PC-3 (cell line): ENCODE measurements around the gene SLC26A1. TPM values are rescaled to one million over a fixed set of nuclear protein-coding genes. Genes with fewer than 3 reads are reported as not detected.

Experiments used
- ATAC-seq: fragments of 200-7000 bp; cut with Tn5 transposase; 2 replicates; pipeline ENCODE4 v1.9.1; 2020; ENCODE audit warnings: mild to moderate bottlenecking, moderate library complexity
- BruUV-seq: library from RNA; stranded (reverse); fragments of 400-500 nt; replicated peaks from 2 replicates; lab custom pipeline; 2021; lab: Mats Ljungman, UMichigan
- CTCF ChIA-PET: fragments of 300-600 bp; sonication (Branson Sonifier 250); formaldehyde crosslinking; loops from one replicate; lab custom pipeline; 2022; ENCODE audit warnings: antibody characterized with exemption; lab: Charles Lee
- POLR2A ChIA-PET: fragments of 300-600 bp; sonication (Branson Sonifier 250); formaldehyde crosslinking; loops from one replicate; lab custom pipeline; 2022; ENCODE audit warnings: antibody characterized with exemption; ENCODE audit not compliant: unreplicated experiment; lab: Charles Lee
- DNase-seq: peaks from one replicate; pipeline ENCODE4 v3.0.0-alpha.2; 2015
- H2AFZ ChIP-seq: fragments of 300-600 bp; sonication (generic); 2 replicates; pipeline ENCODE4 v1.6.0; 2016; ENCODE audit warnings: antibody characterized with exemption, low read length
- H3F3A ChIP-seq: fragments of 300-600 bp; sonication (generic); one replicate; pipeline ENCODE4 v1.6.0; 2017; ENCODE audit warnings: antibody characterized with exemption, low read length, control low read depth, mild to moderate bottlenecking; ENCODE audit not compliant: unreplicated experiment
- H3K27ac ChIP-seq: fragments of 300-600 bp; sonication (generic); 2 replicates; pipeline ENCODE4 v1.5.1; 2016; ENCODE audit warnings: mild to moderate bottlenecking, low read length
- H3K27me3 ChIP-seq: fragments of 300-600 bp; sonication (generic); 2 replicates; pipeline ENCODE4 v1.6.1; 2016; ENCODE audit warnings: low read length, mixed read lengths
- H3K36me3 ChIP-seq: fragments of 300-600 bp; sonication (generic); 2 replicates; pipeline ENCODE4 v1.6.1; 2016; ENCODE audit warnings: low read depth, mixed run types, low read length, mixed read lengths
- H3K4me1 ChIP-seq: fragments of 300-600 bp; sonication (generic); 2 replicates; pipeline ENCODE4 v1.5.1; 2016; ENCODE audit warnings: low read length; ENCODE audit not compliant: insufficient read depth
- H3K4me2 ChIP-seq: fragments of 300-600 bp; sonication (generic); 2 replicates; pipeline ENCODE4 v1.6.0; 2016; ENCODE audit warnings: low read length
- H3K4me3 ChIP-seq: fragments of 300-600 bp; sonication (generic); 2 replicates; pipeline ENCODE4 v1.5.1; 2016; ENCODE audit warnings: mild to moderate bottlenecking, low read length, mixed read lengths
- H3K79me2 ChIP-seq: fragments of 300-600 bp; sonication (generic); 2 replicates; pipeline ENCODE4 v1.6.1; 2017; ENCODE audit warnings: low read length, mixed read lengths
- H3K9ac ChIP-seq: fragments of 300-600 bp; sonication (generic); 2 replicates; pipeline ENCODE4 v1.6.0; 2016; ENCODE audit warnings: mild to moderate bottlenecking, low read length
- H3K9me2 ChIP-seq: fragments of 300-600 bp; sonication (generic); replicated peaks from 2 replicates; pipeline ENCODE4 v1.6.1; 2016; ENCODE audit warnings: mixed run types, low read length, mixed read lengths
- H3K9me3 ChIP-seq: fragments of 300-600 bp; sonication (generic); 2 replicates; pipeline ENCODE4 v1.6.1; 2016; ENCODE audit warnings: low read length, mixed read lengths
- H4K20me1 ChIP-seq: fragments of 300-600 bp; sonication (generic); 2 replicates; pipeline ENCODE4 v1.6.1; 2016; ENCODE audit warnings: low read length, mixed read lengths
- CTCF ChIP-seq: fragments of 300-600 bp; sonication (generic); conservative IDR thresholded peaks from 2 replicates; pipeline ENCODE4 v1.5.1; 2017; ENCODE audit warnings: antibody characterized with exemption, low read depth, mild to moderate bottlenecking, low read length
- EZH2 ChIP-seq: fragments of 300-600 bp; sonication (generic); IDR thresholded peaks from one replicate; pipeline ENCODE4 v1.6.1; 2017; ENCODE audit warnings: antibody characterized with exemption, mild to moderate bottlenecking, low read length; ENCODE audit not compliant: unreplicated experiment
- EZH2phosphoT487 ChIP-seq: fragments of 300-600 bp; sonication (generic); IDR thresholded peaks from 2 replicates; pipeline ENCODE4 v1.6.1; 2018; ENCODE audit warnings: mild to moderate bottlenecking, antibody characterized with exemption, low read length, borderline replicate concordance
- intact Hi-C: fragments of 100-400 bp; cut with micrococcal nuclease; formaldehyde crosslinking; loops from 2 replicates; pipeline ENCODE4 v1.9.0; 2023
- total RNA-seq: library from RNA; depleted of rRNA; stranded (reverse); fragments of >200 nt; gene quantifications from 2 replicates; pipeline ENCODE4 v1.2.3, GENCODE V29; 2014

SLC26A1 gene
- total RNA-seq, 1 experiment from 2014 or later, result not detected

DNA sequence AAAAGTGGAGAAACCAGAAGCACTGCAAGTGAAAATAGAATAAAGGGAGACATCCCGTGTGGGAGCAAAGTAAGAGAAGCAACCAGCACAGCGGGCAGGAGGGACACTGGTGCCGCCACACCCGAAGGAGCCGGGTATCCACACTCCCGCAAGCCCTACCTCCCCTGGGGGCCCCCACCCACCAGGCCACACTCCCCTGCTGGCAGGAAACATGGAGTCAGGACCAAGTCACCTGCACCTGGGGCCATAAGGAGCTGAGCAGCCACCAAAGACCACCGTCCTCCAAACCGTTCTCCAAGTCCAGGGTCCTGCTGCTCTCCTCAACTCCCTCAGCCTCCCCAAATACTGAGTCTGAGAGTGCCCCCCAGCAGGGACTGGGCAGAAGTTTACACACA, 48.7 kb upstream of the SLC26A1 start:
- ATAC-seq (no peak), DNase-seq (no peak)
- H3K9me3 ChIP-seq, result no peaks in the 10 kb centered on the region
- H3K9ac ChIP-seq, result peak overlapping the region; percentile 22; the same call in 1 of the 2 replicates
- intact Hi-C loops, result no loop called here
- no peaks in the 10 kb centered on the region for H3K79me2 ChIP-seq
- POLR2A ChIA-PET, result no interaction called here
- TF ChIP-seq EZH2, result no peak
- TF ChIP-seq CTCF, result no peak
- TF ChIP-seq EZH2phosphoT487, result no peak
- no peak overlapping the region; the same call in 1 of the 2 replicates for H3K4me3 ChIP-seq
- no peaks in the 10 kb centered on the region for H3K36me3 ChIP-seq
- H3K27me3 ChIP-seq, result no peaks in the 10 kb centered on the region
- no peaks in the 10 kb centered on the region for H3K9me2 ChIP-seq
- H2AFZ ChIP-seq, result peak overlapping the region; percentile 27
- H3K27ac ChIP-seq, result peak overlapping the region; percentile 45
- peak overlapping the region; percentile 53 for H3K4me2 ChIP-seq
- CTCF ChIA-PET, result no interaction called here
- BruUV-seq, result no TSS peak
- peaks cover 35% of the 10 kb centered on the region for H3K4me1 ChIP-seq
- no peaks in the 10 kb centered on the region for H3F3A ChIP-seq
- no peaks in the 10 kb centered on the region for H4K20me1 ChIP-seq

- BruUV-seq, result no TSS peak
- ChIA-PET POLR2A (no interaction called here), CTCF (interaction anchor here (0.6 kb wide), 1 partner anchor 223 kb away, joined by 3 read pairs; no protein-coding TSS in a partner anchor)
- ATAC-seq (no peak), DNase-seq (peak; percentile 9)
- TF ChIP-seq EZH2 (no peak), EZH2phosphoT487 (no peak), CTCF (no peak)
- Histone ChIP-seq H3K4me2 (peak overlapping the region; percentile 53), H2AFZ (peak overlapping the region; percentile 27), H3K36me3 (no peaks in the 10 kb centered on the region), H3K27ac (peak overlapping the region; percentile 45), H3K9me3 (no peaks in the 10 kb centered on the region), H4K20me1 (no peaks in the 10 kb centered on the region), H3K79me2 (no peaks in the 10 kb centered on the region), H3K4me3 (no peak overlapping the region; the same call in 1 of the 2 replicates), H3K9ac (peak overlapping the region; percentile 22; the same call in 1 of the 2 replicates), H3K4me1 (peaks cover 32% of the 10 kb centered on the region), H3K9me2 (no peaks in the 10 kb centered on the region), H3K27me3 (no peaks in the 10 kb centered on the region), H3F3A (no peaks in the 10 kb centered on the region)
- intact Hi-C loops, result no loop called here
Measured at GRCh38 chr4:1041147-1041935, 48.1 kb upstream of the SLC26A1 start.
